SK-N-SH (cell line): ENCODE data around the gene REV1. TPM values are rescaled to one million over a fixed set of nuclear protein-coding genes. Genes with fewer than 3 reads are reported as not detected.

ENCODE experiments used
- CTCF ChIA-PET: fragments of 300-600, 350-600 bp; formaldehyde crosslinking; extraction: SDS; loops from one replicate; lab custom pipeline; 2021; lab: Yijun Ruan, JAX
- POLR2A ChIA-PET: fragments of 350-600 bp; sonication (Branson Sonifier 250); formaldehyde crosslinking; extraction: SDS; loops from one replicate; lab custom pipeline; 2020; ENCODE audit warnings: antibody characterized with exemption, inconsistent platforms; lab: Yijun Ruan, JAX
- DNase-seq: peaks from one replicate; pipeline ENCODE4 v3.0.0; 2012
- H2AFZ ChIP-seq: fragments of 200-600 bp; sonication (generic); 2 replicates; pipeline ENCODE4 v1.8.1; 2016; ENCODE audit warnings: antibody characterized with exemption, mild to moderate bottlenecking, low read depth
- H3F3A ChIP-seq: fragments of 200-600 bp; sonication (generic); replicated peaks from 2 replicates; pipeline ENCODE3; 2016; ENCODE audit warnings: antibody characterized with exemption, mild to moderate bottlenecking; ENCODE audit not compliant: insufficient read depth
- H3K27ac ChIP-seq, 2 experiments: fragments of 200-500 bp in 1 of 2; fragments of 200-600 bp in 1 of 2; sonication (Bioruptor generic) in 1 of 2; sonication (generic), shearing (Covaris generic) in 1 of 2; 2 replicates each; pipeline versions ENCODE4 v1.5.1 to v1.6.1; 2014 to 2016; ENCODE audit warnings: low read depth in 2 of 2, inconsistent platforms in 1 of 2, low read length in 1 of 2, mild to moderate bottlenecking in 1 of 2, mixed read lengths in 1 of 2
- H3K27me3 ChIP-seq: fragments of 200-600 bp; sonication (generic), shearing (Covaris generic); 2 replicates; pipeline ENCODE4 v1.6.1; 2016; ENCODE audit warnings: mixed run types; ENCODE audit not compliant: insufficient read depth
- H3K36me3 ChIP-seq, 2 experiments: fragments of 200-500 bp in 1 of 2; fragments of 200-600 bp in 1 of 2; sonication (Bioruptor generic) in 1 of 2; sonication (generic) in 1 of 2; replicated peaks in 1 of 2; 2 replicates each; pipeline versions ENCODE3 to v1.5.1; 2014 to 2016; ENCODE audit warnings: low read length in 1 of 2, mild to moderate bottlenecking in 1 of 2; ENCODE audit not compliant: insufficient read depth in 2 of 2, control insufficient read depth in 1 of 2
- H3K4me1 ChIP-seq, 2 experiments: fragments of 200-500 bp in 1 of 2; fragments of 200-600 bp in 1 of 2; sonication (Bioruptor generic) in 1 of 2; sonication (generic), shearing (Covaris generic) in 1 of 2; 2 replicates each; pipeline versions ENCODE4 v1.5.1 to v1.6.1; 2014 to 2016; ENCODE audit warnings: low read depth in 1 of 2, low read length in 1 of 2, mixed run types in 1 of 2; ENCODE audit not compliant: insufficient read depth in 2 of 2, control insufficient read depth in 1 of 2
- H3K4me2 ChIP-seq: fragments of 200-600 bp; sonication (generic), shearing (Covaris generic); 2 replicates; pipeline ENCODE4 v1.6.1; 2017; ENCODE audit warnings: mixed run types
- H3K4me3 ChIP-seq, 2 experiments: fragments of 200-500 bp in 1 of 2; fragments of 200-600 bp in 1 of 2; sonication (Bioruptor generic) in 1 of 2; sonication (generic), shearing (Covaris generic) in 1 of 2; 2 replicates each; pipeline versions ENCODE4 v1.5.1 to v1.8.1; 2014 to 2016; ENCODE audit warnings: low read depth in 2 of 2, inconsistent platforms in 1 of 2, low read length in 1 of 2, mild to moderate bottlenecking in 1 of 2, mixed read lengths in 1 of 2, moderate library complexity in 1 of 2
- H3K79me2 ChIP-seq: fragments of 200-600 bp; sonication (generic); 2 replicates; pipeline ENCODE4 v1.8.1; 2017; ENCODE audit warnings: mild to moderate bottlenecking; ENCODE audit not compliant: insufficient read depth
- H3K9ac ChIP-seq: fragments of 200-600 bp; sonication (generic); 2 replicates; pipeline ENCODE4 v1.6.1; 2017; ENCODE audit warnings: mixed run types
- H3K9me2 ChIP-seq: fragments of 200-600 bp; sonication (generic); 2 replicates; pipeline ENCODE4 v1.6.1; 2017; ENCODE audit warnings: mixed run types
- H3K9me3 ChIP-seq: fragments of 200-600 bp; sonication (generic); 2 replicates; pipeline ENCODE4 v1.6.1; 2017; ENCODE audit warnings: mixed run types, mild to moderate bottlenecking, moderate library complexity
- H4K20me1 ChIP-seq: fragments of 200-600 bp; sonication (generic); 2 replicates; pipeline ENCODE4 v1.6.1; 2017; ENCODE audit warnings: mild to moderate bottlenecking, mixed run types; ENCODE audit not compliant: insufficient read depth
- FOSL2 ChIP-seq: IDR thresholded peaks from 2 replicates; pipeline ENCODE4 v1.4.0; 2012; ENCODE audit warnings: low read depth, mild to moderate bottlenecking, moderate library complexity, borderline replicate concordance
- FOXM1 ChIP-seq: IDR thresholded peaks from 2 replicates; pipeline ENCODE4 v1.4.0; 2012; ENCODE audit warnings: low read depth, mild to moderate bottlenecking
- GABPA ChIP-seq: IDR thresholded peaks from 2 replicates; pipeline ENCODE4 v1.4.0; 2012; ENCODE audit warnings: low read depth, mild to moderate bottlenecking
- GATA2 ChIP-seq: sonication (generic); formaldehyde crosslinking; IDR thresholded peaks from 2 replicates; pipeline ENCODE4 v1.5.0; 2020; ENCODE audit warnings: mild to moderate bottlenecking, missing genetic modification reagents
- JUND ChIP-seq: IDR thresholded peaks from 2 replicates; pipeline ENCODE4 v1.4.0; 2012
- MXI1 ChIP-seq: IDR thresholded peaks from 2 replicates; pipeline ENCODE4 v1.6.1; 2012; ENCODE audit warnings: mild to moderate bottlenecking, low read depth, low read length, improper control_type of control experiment
- REST ChIP-seq: IDR thresholded peaks from 2 replicates; pipeline ENCODE4 v1.6.1; 2012; ENCODE audit warnings: mild to moderate bottlenecking, low read depth, low read length, moderate library complexity
- SIN3A ChIP-seq: IDR thresholded peaks from 2 replicates; pipeline ENCODE4 v1.6.1; 2012; ENCODE audit warnings: low read depth, mild to moderate bottlenecking, low read length, moderate library complexity, borderline replicate concordance
- TAF1 ChIP-seq: IDR thresholded peaks from 2 replicates; pipeline ENCODE4 v1.6.1; 2012; ENCODE audit warnings: low read depth, mild to moderate bottlenecking, low read length, moderate library complexity, borderline replicate concordance
- WGBS: methylation state at CpG from one replicate; pipeline ENCODE4 v1.1.6; 2017; ENCODE audit warnings: low lambda C conversion rate; 5-methylcytosine and 5-hydroxymethylcytosine counted together
- polyA plus RNA-seq, 3 experiments: library from polyadenylated mRNA; depleted of rRNA; stranded (reverse); fragments of >200 nt; gene quantifications; 2 replicates each; pipeline ENCODE4 v1.2.3, GENCODE V29; 2012
- TF ChIP-seq, protein P1 (sequence below): IDR thresholded peaks from 2 replicates; pipeline ENCODE4 v1.4.0; 2012; ENCODE audit warnings: low read depth, borderline replicate concordance

Gene REV1
- polyA plus RNA-seq, 1 of the 3 experiments (the other 2 are of a cell fraction) = 15.9 TPM

- Histone ChIP-seq H3K79me2 (peaks cover 1% of the 10 kb centered on the region; the same call in 1 of the 2 replicates), H2AFZ (no peak overlapping the region), H3K4me1 (no peaks in the 10 kb centered on the region), H3F3A (peaks cover 3% of the 10 kb centered on the region), H3K27ac (no peak overlapping the region), H3K36me3 (peaks cover 75 to 82% of the 10 kb centered on the region in 2 experiments), H3K27me3 (no peaks in the 10 kb centered on the region), H3K9me3 (no peaks in the 10 kb centered on the region), H4K20me1 (no peaks in the 10 kb centered on the region), H3K4me3 (no peak overlapping the region), H3K4me2 (no peak overlapping the region), H3K9me2 (no peaks in the 10 kb centered on the region), H3K9ac (no peak overlapping the region)
- 95% methylated on average over 3 of the region's 3 CpGs for WGBS
- CTCF ChIA-PET = no interaction called here
- POLR2A ChIA-PET = no interaction called here
- DNase-seq = no peak
- TF ChIP-seq TAF1 (no peak), JUND (no peak), GABPA (no peak), REST (no peak), FOSL2 (no peak), FOXM1 (no peak), GATA2 (CRISPR knock-in tag) (no peak)
- TF ChIP-seq, protein P1, sequence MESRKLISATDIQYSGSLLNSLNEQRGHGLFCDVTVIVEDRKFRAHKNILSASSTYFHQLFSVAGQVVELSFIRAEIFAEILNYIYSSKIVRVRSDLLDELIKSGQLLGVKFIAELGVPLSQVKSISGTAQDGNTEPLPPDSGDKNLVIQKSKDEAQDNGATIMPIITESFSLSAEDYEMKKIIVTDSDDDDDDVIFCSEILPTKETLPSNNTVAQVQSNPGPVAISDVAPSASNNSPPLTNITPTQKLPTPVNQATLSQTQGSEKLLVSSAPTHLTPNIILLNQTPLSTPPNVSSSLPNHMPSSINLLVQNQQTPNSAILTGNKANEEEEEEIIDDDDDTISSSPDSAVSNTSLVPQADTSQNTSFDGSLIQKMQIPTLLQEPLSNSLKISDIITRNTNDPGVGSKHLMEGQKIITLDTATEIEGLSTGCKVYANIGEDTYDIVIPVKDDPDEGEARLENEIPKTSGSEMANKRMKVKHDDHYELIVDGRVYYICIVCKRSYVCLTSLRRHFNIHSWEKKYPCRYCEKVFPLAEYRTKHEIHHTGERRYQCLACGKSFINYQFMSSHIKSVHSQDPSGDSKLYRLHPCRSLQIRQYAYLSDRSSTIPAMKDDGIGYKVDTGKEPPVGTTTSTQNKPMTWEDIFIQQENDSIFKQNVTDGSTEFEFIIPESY = no peak
Measured at GRCh38 chr2:99380376-99381010, 109.3 kb downstream of the REV1 start.

GRCh38 chr2:99377879-99378278, 111.9 kb downstream of the REV1 start:
- Histone ChIP-seq H3K79me2 (peaks cover 6% of the 10 kb centered on the region; the same call in 1 of the 2 replicates), H3K9ac (no peak overlapping the region), H3K27ac (no peak overlapping the region), H3F3A (no peaks in the 10 kb centered on the region), H3K4me3 (no peak overlapping the region), H4K20me1 (no peaks in the 10 kb centered on the region), H3K4me1 (no peaks in the 10 kb centered on the region), H3K27me3 (no peaks in the 10 kb centered on the region), H2AFZ (no peak overlapping the region), H3K36me3 (peaks cover 84 to 85% of the 10 kb centered on the region in 2 experiments), H3K4me2 (no peak overlapping the region), H3K9me2 (no peaks in the 10 kb centered on the region), H3K9me3 (0 out of 2 replicates have a peak, but pooled peaks cover 6% of the 10 kb centered on the region)
- DNase-seq = no peak
- ChIA-PET CTCF (no interaction called here), POLR2A (no interaction called here)
- WGBS = 91% methylated on average over 1 of the region's 1 CpG
- TF ChIP-seq SIN3A = no peak
- TF ChIP-seq FOSL2 = no peak
- no peak for TF ChIP-seq MXI1
